ENCODE results near the gene CD48.
"Not testable (repeated sequence)": the region's sequence is repeated elsewhere in the genome, so short reads cannot be mapped to it uniquely, and the experiment has no call there.

DNA sequence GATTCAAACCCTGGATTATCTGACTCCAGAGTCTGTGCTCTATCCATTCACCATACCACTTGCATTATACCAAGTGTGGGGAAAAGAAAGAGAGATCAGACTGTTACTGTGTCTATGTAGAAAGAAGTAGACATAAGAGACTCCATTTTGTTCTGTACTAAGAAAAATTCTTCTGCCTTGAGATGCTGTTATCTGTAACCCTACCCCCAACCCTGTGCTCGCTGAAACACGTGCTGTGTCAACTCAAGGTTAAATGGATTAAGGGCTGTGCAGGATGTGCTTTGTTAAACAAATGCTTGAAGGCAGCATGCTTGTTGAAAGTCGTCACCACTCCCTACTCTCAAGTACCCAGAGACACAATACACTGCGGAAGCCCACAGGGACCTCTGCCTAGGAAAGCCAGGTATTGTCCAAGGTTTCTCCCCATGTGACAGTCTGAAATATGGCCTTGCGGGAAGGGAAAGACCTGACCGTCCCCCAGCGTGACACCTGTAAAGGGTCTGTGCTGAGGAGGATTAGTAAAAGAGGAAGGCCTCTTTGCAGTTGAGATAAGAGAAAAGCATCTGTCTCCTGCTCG, 59.5 kb downstream of the CD48 start:
- TF ChIP-seq CTCF (IDR thresholded peaks at IDR 0.05; ENCODE audit: low read depth, low read length); EZH2phosphoT487 (IDR thresholded peaks at IDR 0.05; ENCODE audit: low read depth): not testable (repeated sequence)

Data from OCI-LY3 (cell line).